ENCODE data around the gene C4orf50.

- TF ChIP-seq, protein P1, sequence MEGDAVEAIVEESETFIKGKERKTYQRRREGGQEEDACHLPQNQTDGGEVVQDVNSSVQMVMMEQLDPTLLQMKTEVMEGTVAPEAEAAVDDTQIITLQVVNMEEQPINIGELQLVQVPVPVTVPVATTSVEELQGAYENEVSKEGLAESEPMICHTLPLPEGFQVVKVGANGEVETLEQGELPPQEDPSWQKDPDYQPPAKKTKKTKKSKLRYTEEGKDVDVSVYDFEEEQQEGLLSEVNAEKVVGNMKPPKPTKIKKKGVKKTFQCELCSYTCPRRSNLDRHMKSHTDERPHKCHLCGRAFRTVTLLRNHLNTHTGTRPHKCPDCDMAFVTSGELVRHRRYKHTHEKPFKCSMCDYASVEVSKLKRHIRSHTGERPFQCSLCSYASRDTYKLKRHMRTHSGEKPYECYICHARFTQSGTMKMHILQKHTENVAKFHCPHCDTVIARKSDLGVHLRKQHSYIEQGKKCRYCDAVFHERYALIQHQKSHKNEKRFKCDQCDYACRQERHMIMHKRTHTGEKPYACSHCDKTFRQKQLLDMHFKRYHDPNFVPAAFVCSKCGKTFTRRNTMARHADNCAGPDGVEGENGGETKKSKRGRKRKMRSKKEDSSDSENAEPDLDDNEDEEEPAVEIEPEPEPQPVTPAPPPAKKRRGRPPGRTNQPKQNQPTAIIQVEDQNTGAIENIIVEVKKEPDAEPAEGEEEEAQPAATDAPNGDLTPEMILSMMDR (IDR thresholded peaks at IDR 0.05) = peak; percentile 71 to 76 (median 72)
- no peak for TF ChIP-seq POLR2A (IDR thresholded peaks at IDR 0.05)
These were observed 19.8 kb downstream of the C4orf50 start for GRCh38 chr4:5998333-5998936.

Measured in tibial nerve (tissue), 3 donors.